ENCODE measurements around the gene CEP85. TPM values are rescaled to one million over a fixed set of nuclear protein-coding genes. Genes with fewer than 3 reads are reported as not detected.

CEP85 gene
- total and polyA plus RNA-seq, 9 of the 15 experiments (the other 6 are each of a cell fraction or from before 2014, with no cell fraction given), result 42.1 to 140 (median 92.6) TPM

DNA sequence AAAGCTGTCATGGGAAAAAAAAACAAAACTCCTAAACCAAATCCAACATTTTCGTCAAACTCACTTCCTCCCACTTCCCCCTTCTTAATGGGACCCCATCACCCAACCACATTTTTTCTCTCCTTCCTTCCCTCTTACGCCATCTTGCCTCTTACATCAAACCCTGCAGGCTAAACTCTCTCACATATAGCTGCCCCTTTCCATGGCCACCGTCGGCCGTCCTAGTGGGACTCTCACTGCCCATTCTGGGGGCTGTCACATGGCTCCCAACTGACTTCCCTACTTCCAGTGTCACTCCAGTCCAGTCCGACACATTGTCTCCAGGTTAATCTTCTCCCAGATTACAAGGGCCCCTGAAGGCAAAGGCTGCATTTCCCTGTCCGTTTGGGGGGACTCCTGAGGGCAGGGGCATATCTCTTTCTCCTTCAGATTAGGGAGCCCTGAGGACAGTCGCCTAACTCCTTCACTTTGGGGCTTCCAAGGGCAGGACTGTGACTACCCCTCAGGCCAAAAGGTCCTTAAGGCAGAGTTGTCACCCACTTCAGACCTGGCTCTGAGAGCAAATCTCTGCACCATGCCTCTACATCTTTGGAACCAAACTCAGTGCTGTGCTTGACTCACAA lies 71.8 kb downstream of the CEP85 start (continued):
- TF ChIP-seq, protein P1, sequence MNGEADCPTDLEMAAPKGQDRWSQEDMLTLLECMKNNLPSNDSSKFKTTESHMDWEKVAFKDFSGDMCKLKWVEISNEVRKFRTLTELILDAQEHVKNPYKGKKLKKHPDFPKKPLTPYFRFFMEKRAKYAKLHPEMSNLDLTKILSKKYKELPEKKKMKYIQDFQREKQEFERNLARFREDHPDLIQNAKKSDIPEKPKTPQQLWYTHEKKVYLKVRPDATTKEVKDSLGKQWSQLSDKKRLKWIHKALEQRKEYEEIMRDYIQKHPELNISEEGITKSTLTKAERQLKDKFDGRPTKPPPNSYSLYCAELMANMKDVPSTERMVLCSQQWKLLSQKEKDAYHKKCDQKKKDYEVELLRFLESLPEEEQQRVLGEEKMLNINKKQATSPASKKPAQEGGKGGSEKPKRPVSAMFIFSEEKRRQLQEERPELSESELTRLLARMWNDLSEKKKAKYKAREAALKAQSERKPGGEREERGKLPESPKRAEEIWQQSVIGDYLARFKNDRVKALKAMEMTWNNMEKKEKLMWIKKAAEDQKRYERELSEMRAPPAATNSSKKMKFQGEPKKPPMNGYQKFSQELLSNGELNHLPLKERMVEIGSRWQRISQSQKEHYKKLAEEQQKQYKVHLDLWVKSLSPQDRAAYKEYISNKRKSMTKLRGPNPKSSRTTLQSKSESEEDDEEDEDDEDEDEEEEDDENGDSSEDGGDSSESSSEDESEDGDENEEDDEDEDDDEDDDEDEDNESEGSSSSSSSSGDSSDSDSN (IDR thresholded peaks at IDR 0.05; ENCODE audit: borderline replicate concordance in 1 of 2, low read depth in 2 of 2, low read length in 2 of 2), result no peak
- TF ChIP-seq, protein P2, sequence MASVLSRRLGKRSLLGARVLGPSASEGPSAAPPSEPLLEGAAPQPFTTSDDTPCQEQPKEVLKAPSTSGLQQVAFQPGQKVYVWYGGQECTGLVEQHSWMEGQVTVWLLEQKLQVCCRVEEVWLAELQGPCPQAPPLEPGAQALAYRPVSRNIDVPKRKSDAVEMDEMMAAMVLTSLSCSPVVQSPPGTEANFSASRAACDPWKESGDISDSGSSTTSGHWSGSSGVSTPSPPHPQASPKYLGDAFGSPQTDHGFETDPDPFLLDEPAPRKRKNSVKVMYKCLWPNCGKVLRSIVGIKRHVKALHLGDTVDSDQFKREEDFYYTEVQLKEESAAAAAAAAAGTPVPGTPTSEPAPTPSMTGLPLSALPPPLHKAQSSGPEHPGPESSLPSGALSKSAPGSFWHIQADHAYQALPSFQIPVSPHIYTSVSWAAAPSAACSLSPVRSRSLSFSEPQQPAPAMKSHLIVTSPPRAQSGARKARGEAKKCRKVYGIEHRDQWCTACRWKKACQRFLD (CRISPR knock-in tag; IDR thresholded peaks at IDR 0.05), result peak; percentile 5; the same call in 1 of the 2 replicates
- TF ChIP-seq, protein P3, sequence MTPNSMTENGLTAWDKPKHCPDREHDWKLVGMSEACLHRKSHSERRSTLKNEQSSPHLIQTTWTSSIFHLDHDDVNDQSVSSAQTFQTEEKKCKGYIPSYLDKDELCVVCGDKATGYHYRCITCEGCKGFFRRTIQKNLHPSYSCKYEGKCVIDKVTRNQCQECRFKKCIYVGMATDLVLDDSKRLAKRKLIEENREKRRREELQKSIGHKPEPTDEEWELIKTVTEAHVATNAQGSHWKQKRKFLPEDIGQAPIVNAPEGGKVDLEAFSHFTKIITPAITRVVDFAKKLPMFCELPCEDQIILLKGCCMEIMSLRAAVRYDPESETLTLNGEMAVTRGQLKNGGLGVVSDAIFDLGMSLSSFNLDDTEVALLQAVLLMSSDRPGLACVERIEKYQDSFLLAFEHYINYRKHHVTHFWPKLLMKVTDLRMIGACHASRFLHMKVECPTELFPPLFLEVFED (CRISPR knock-in tag; conservative IDR thresholded peaks at IDR 0.05), result 0 out of 2 replicates have a peak, but pooled peaks have one; percentile 60
- no peak for TF ChIP-seq CBX2 (IDR thresholded peaks at IDR 0.05; ENCODE audit: insufficient read depth, low read length, poor library complexity, severe bottlenecking)
- TF ChIP-seq SPI1 (IDR thresholded peaks at IDR 0.05; ENCODE audit: borderline replicate concordance, low read depth, low read length), result 0 out of 2 replicates have a peak, but pooled peaks have one; percentile 41
- TF ChIP-seq, protein P4, sequence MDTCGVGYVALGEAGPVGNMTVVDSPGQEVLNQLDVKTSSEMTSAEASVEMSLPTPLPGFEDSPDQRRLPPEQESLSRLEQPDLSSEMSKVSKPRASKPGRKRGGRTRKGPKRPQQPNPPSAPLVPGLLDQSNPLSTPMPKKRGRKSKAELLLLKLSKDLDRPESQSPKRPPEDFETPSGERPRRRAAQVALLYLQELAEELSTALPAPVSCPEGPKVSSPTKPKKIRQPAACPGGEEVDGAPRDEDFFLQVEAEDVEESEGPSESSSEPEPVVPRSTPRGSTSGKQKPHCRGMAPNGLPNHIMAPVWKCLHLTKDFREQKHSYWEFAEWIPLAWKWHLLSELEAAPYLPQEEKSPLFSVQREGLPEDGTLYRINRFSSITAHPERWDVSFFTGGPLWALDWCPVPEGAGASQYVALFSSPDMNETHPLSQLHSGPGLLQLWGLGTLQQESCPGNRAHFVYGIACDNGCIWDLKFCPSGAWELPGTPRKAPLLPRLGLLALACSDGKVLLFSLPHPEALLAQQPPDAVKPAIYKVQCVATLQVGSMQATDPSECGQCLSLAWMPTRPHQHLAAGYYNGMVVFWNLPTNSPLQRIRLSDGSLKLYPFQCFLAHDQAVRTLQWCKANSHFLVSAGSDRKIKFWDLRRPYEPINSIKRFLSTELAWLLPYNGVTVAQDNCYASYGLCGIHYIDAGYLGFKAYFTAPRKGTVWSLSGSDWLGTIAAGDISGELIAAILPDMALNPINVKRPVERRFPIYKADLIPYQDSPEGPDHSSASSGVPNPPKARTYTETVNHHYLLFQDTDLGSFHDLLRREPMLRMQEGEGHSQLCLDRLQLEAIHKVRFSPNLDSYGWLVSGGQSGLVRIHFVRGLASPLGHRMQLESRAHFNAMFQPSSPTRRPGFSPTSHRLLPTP (IDR thresholded peaks at IDR 0.05; ENCODE audit: borderline replicate concordance, extremely low read depth, insufficient read length), result no peak
- no peak for TF ChIP-seq TBL1XR1 (IDR thresholded peaks at IDR 0.05; ENCODE audit: low read length in 2 of 2)

Measured in K562 (cell line).